Gastroesophageal sphincter (tissue), 4 donors: ENCODE results near the gene NBEA. TPM values are rescaled to one million over a fixed set of nuclear protein-coding genes. Genes with fewer than 3 reads are reported as not detected.

Source experiments
- ATAC-seq: fragments of 150-250 bp; one replicate; pipeline ENCODE4 v1.9.1; 2016; ENCODE audit warnings: mild to moderate bottlenecking, moderate library complexity
- H3K27ac ChIP-seq, 4 donors: fragments of 200-600 bp; sonication (generic) in 3 of 4; 1 replicate in 3 of 4; 2 replicates in 1 of 4; pipeline ENCODE4 v1.5.1; 2016 to 2019
- H3K27me3 ChIP-seq: fragments of 200-600 bp; sonication (generic); one replicate; pipeline ENCODE4 v1.5.1; 2019
- H3K36me3 ChIP-seq, 2 donors: fragments of 200-600 bp; sonication (generic); one replicate each; pipeline ENCODE4 v1.5.1; 2019; ENCODE audit warnings: control low read depth in 1 of 2
- H3K4me1 ChIP-seq, 3 donors: fragments of 200-600 bp; sonication (generic); 1 replicate in 2 of 3; 2 replicates in 1 of 3; pipeline ENCODE4 v1.5.1; 2016 to 2019; ENCODE audit warnings: control low read depth in 2 of 3
- H3K4me3 ChIP-seq, 2 donors: fragments of 200-600 bp; sonication (generic); one replicate each; pipeline ENCODE4 v1.5.1; 2019; ENCODE audit warnings: mild to moderate bottlenecking in 1 of 2, moderate library complexity in 1 of 2
- H3K9me3 ChIP-seq, 3 donors: fragments of 200-600 bp; sonication (generic); one replicate each; pipeline ENCODE4 v1.5.1; 2017 to 2019; ENCODE audit warnings: control low read depth in 2 of 3
- CTCF ChIP-seq, 4 experiments: fragments of 200-600 bp in 2 of 4; fragments of 450-650 bp in 2 of 4; sonication (generic) in 1 of 4; IDR thresholded peaks; one replicate each; pipeline ENCODE4 v1.5.1; 2017 to 2019; ENCODE audit warnings: antibody characterized with exemption in 4 of 4, mild to moderate bottlenecking in 2 of 4, moderate library complexity in 2 of 4
- EP300 ChIP-seq: sonication (generic); formaldehyde crosslinking; IDR thresholded peaks from one replicate; pipeline ENCODE4 v1.6.1; 2017; ENCODE audit warnings: antibody characterized with exemption, mild to moderate bottlenecking
- POLR2A ChIP-seq, 2 donors: fragments of 450-650 bp; IDR thresholded peaks; one replicate each; pipeline ENCODE4 v1.6.1; 2017; ENCODE audit warnings: antibody characterized with exemption in 2 of 2, mild to moderate bottlenecking in 2 of 2, moderate library complexity in 1 of 2
- POLR2AphosphoS5 ChIP-seq: sonication (generic); formaldehyde crosslinking; IDR thresholded peaks from one replicate; pipeline ENCODE4 v1.6.1; 2017; ENCODE audit warnings: antibody characterized with exemption
- WGBS, 2 donors: methylation state at CpG; one replicate each; pipeline ENCODE4 v1.1.5; 2018; ENCODE audit warnings: low coverage in 1 of 2; 5-methylcytosine and 5-hydroxymethylcytosine counted together
- total RNA-seq, 4 donors: library from RNA; depleted of rRNA; stranded (reverse); fragments of >200 nt; gene quantifications; one replicate each; pipeline ENCODE4 v1.1.0, GENCODE V29; 2016

Gene NBEA
- total RNA-seq, 4 donors from 2014 or later, result 24.8 to 52.1 (median 35.4) TPM

- H3K27me3 ChIP-seq, result no peaks in the 10 kb centered on the region
- peak overlapping the region in 3 of 4 donors; percentile 42 to 53 (median 43) for H3K27ac ChIP-seq
- no peaks in the 10 kb centered on the region for H3K9me3 ChIP-seq
- TF ChIP-seq POLR2AphosphoS5, result no peak
- TF ChIP-seq POLR2A (IDR thresholded peaks at IDR 0.05), result no peak
- no peak for TF ChIP-seq CTCF (IDR thresholded peaks at IDR 0.05)
- TF ChIP-seq EP300, result no peak
- ATAC-seq, result no peak
- no peaks in the 10 kb centered on the region for H3K36me3 ChIP-seq
- H3K4me3 ChIP-seq, result no peak overlapping the region
- H3K4me1 ChIP-seq, result peaks cover 0 to 40% (median 8%) of the 10 kb centered on the region in 3 donors
- 40 to 65% methylated on average over 3 to 4 of the region's 9 CpGs for WGBS, 2 donors
These were observed 772.7 kb downstream of the NBEA start for GRCh38 chr13:35714588-35715377.

GRCh38 chr13:35716186-35716585, 774.1 kb downstream of the NBEA start:
- WGBS, 2 donors, result 26 to 35% methylated on average over 3 to 4 of the region's 4 CpGs
- peak overlapping the region in 2 of 4 donors; percentile 49 to 58 for H3K27ac ChIP-seq

GRCh38 chr13:35716729-35717128, 774.7 kb downstream of the NBEA start:
- WGBS, 2 donors, result 97% methylated on average over 5 of the region's 15 CpGs; no CpG with 5 or more reads in 1 of the 2 donors
- peaks cover 0 to 56% (median 13%) of the 10 kb centered on the region in 3 donors for H3K4me1 ChIP-seq
- no peaks in the 10 kb centered on the region for H3K9me3 ChIP-seq
- H3K36me3 ChIP-seq, result no peaks in the 10 kb centered on the region
- no peaks in the 10 kb centered on the region for H3K27me3 ChIP-seq
- no peak for ATAC-seq
- no peak overlapping the region for H3K4me3 ChIP-seq
- peak overlapping the region in 3 of 4 donors; percentile 23 to 58 (median 49) for H3K27ac ChIP-seq
- TF ChIP-seq EP300 (no peak), POLR2A (IDR thresholded peaks at IDR 0.05) (no peak), CTCF (IDR thresholded peaks at IDR 0.05) (no peak), POLR2AphosphoS5 (no peak)

More at GRCh38 chr13:35716186-35716585, 774.1 kb downstream of the NBEA start:
- no peaks in the 10 kb centered on the region for H3K27me3 ChIP-seq
- H3K36me3 ChIP-seq, result no peaks in the 10 kb centered on the region
- H3K4me3 ChIP-seq, result no peak overlapping the region
- ATAC-seq, result peak; percentile 77
- peak; percentile 34 for TF ChIP-seq POLR2AphosphoS5
- TF ChIP-seq POLR2A (IDR thresholded peaks at IDR 0.05), result no peak
- TF ChIP-seq EP300, result no peak
- TF ChIP-seq CTCF (IDR thresholded peaks at IDR 0.05), result no peak
- H3K4me1 ChIP-seq, result peaks cover 0 to 50% (median 13%) of the 10 kb centered on the region in 3 donors
- H3K9me3 ChIP-seq, result no peaks in the 10 kb centered on the region

- no peaks in the 10 kb centered on the region for H3K9me3 ChIP-seq
- no peaks in the 10 kb centered on the region for H3K36me3 ChIP-seq
- H3K27ac ChIP-seq, result no peak overlapping the region
- H3K4me3 ChIP-seq, result no peak overlapping the region
- H3K27me3 ChIP-seq, result no peaks in the 10 kb centered on the region
- ATAC-seq, result no peak
- WGBS, 2 donors, result 64 to 89% methylated on average over 5 of the region's 5 CpGs
- TF ChIP-seq EP300 (no peak), CTCF (IDR thresholded peaks at IDR 0.05) (no peak), POLR2AphosphoS5 (no peak), POLR2A (IDR thresholded peaks at IDR 0.05) (no peak)
- peaks cover 3 to 69% (median 18%) of the 10 kb centered on the region in 3 donors for H3K4me1 ChIP-seq
These were observed 776.0 kb downstream of the NBEA start for GRCh38 chr13:35718084-35718483.

GRCh38 chr13:35720290-35720689, 778.2 kb downstream of the NBEA start:
- ATAC-seq, result no peak
- Histone ChIP-seq H3K4me1 (peaks cover 15 to 71% (median 24%) of the 10 kb centered on the region in 3 donors), H3K4me3 (no peak overlapping the region), H3K36me3 (no peaks in the 10 kb centered on the region), H3K9me3 (no peaks in the 10 kb centered on the region), H3K27ac (peak overlapping the region in 1 of 4 donors; percentile 67), H3K27me3 (no peaks in the 10 kb centered on the region)
- TF ChIP-seq CTCF (IDR thresholded peaks at IDR 0.05) (no peak), EP300 (no peak), POLR2AphosphoS5 (no peak), POLR2A (IDR thresholded peaks at IDR 0.05) (no peak)
- WGBS, 2 donors, result 54 to 96% methylated on average over 2 of the region's 5 CpGs
